Measurements from ENCODE around the gene SMIM15. TPM values are rescaled to one million over a fixed set of nuclear protein-coding genes. Genes with fewer than 3 reads are reported as not detected.
A peak's percentile ranks its signal among the peaks of the same experiment; 100 is the strongest.

The SMIM15 gene
- total RNA-seq, 2 donors from 2014 or later = 64.7 to 74.9 TPM

- Mint-ChIP-seq H3K4me3 (no peak overlapping the region), H3K27ac (no peak overlapping the region), H3K27me3 (peaks cover 0 to 8% of the 10 kb centered on the region in 2 donors), H3K4me1 (ENCODE audit: low read depth in 2 of 2) (no peaks in the 10 kb centered on the region), H3K36me3 (no peaks in the 10 kb centered on the region), H3K9me3 (no peaks in the 10 kb centered on the region)
- no peak for DNase-seq (ENCODE audit: low spot score)
- no peak for ATAC-seq
Observed at GRCh38 chr5:61177716-61178115, 15.4 kb upstream of the SMIM15 start.

GRCh38 chr5:61177070-61177469 is 14.8 kb upstream of the SMIM15 start:
- no peak for DNase-seq (ENCODE audit: low spot score)
- Mint-ChIP-seq H3K27ac (no peak overlapping the region), H3K27me3 (peaks cover 0 to 8% of the 10 kb centered on the region in 2 donors), H3K4me1 (ENCODE audit: low read depth in 2 of 2) (no peaks in the 10 kb centered on the region), H3K4me3 (no peak overlapping the region), H3K9me3 (no peaks in the 10 kb centered on the region), H3K36me3 (no peaks in the 10 kb centered on the region)
- no peak for ATAC-seq

- DNase-seq (ENCODE audit: low spot score) (no peak), ATAC-seq (no peak)
- Mint-ChIP-seq H3K27ac (no peak overlapping the region), H3K9me3 (no peaks in the 10 kb centered on the region), H3K27me3 (peaks cover 0 to 8% of the 10 kb centered on the region in 2 donors), H3K4me1 (ENCODE audit: low read depth in 2 of 2) (no peaks in the 10 kb centered on the region), H3K36me3 (no peaks in the 10 kb centered on the region), H3K4me3 (no peak overlapping the region)
Observed at GRCh38 chr5:61176631-61177030, 14.4 kb upstream of the SMIM15 start.

GRCh38 chr5:61171479-61171878 is 9.2 kb upstream of the SMIM15 start:
- Mint-ChIP-seq H3K4me3 (no peak overlapping the region), H3K9me3 (no peaks in the 10 kb centered on the region), H3K36me3 (no peaks in the 10 kb centered on the region), H3K27ac (no peak overlapping the region), H3K4me1 (ENCODE audit: low read depth in 2 of 2) (peaks cover 0 to 3% of the 10 kb centered on the region in 2 donors), H3K27me3 (no peaks in the 10 kb centered on the region)
- DNase-seq (ENCODE audit: low spot score) = no peak
- no peak for ATAC-seq

DNA sequence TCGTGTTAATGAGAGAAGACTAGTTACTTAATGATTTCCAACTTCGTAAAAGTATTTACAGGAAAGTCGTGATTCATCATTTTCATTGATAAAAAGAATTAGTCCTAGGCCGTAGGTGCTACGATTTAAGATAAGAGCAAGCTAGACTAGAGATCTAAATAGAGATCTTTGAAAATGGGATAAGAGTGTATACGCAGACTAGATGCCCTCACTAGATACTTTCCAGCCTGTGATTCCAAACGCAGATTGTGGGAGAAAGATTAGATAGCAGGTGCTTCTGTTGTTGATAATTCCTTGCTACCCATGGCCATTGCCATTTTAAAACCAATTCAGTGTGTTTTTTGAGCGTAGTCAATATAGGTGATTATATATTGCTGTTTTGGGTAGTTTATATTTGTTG is 6.7 kb upstream of the SMIM15 start:
- no peaks in the 10 kb centered on the region for H3K27me3 Mint-ChIP-seq
- no peaks in the 10 kb centered on the region for H3K9me3 Mint-ChIP-seq
- no peak overlapping the region for H3K4me3 Mint-ChIP-seq
- DNase-seq (ENCODE audit: low spot score) = no peak
- no peaks in the 10 kb centered on the region for H3K36me3 Mint-ChIP-seq
- peaks cover 3 to 5% of the 10 kb centered on the region in 2 donors for H3K4me1 Mint-ChIP-seq (ENCODE audit: low read depth in 2 of 2)
- no peak overlapping the region for H3K27ac Mint-ChIP-seq
- no peak for ATAC-seq

GRCh38 chr5:61167382-61167781 is 5.1 kb upstream of the SMIM15 start:
- H3K4me1 Mint-ChIP-seq (ENCODE audit: low read depth in 2 of 2) = peaks cover 10 to 17% of the 10 kb centered on the region in 2 donors
- H3K36me3 Mint-ChIP-seq = no peaks in the 10 kb centered on the region
- no peaks in the 10 kb centered on the region for H3K27me3 Mint-ChIP-seq
- no peaks in the 10 kb centered on the region for H3K9me3 Mint-ChIP-seq
- ATAC-seq (no peak), DNase-seq (ENCODE audit: low spot score) (no peak)
- H3K27ac Mint-ChIP-seq = no peak overlapping the region
- H3K4me3 Mint-ChIP-seq = no peak overlapping the region

DNA sequence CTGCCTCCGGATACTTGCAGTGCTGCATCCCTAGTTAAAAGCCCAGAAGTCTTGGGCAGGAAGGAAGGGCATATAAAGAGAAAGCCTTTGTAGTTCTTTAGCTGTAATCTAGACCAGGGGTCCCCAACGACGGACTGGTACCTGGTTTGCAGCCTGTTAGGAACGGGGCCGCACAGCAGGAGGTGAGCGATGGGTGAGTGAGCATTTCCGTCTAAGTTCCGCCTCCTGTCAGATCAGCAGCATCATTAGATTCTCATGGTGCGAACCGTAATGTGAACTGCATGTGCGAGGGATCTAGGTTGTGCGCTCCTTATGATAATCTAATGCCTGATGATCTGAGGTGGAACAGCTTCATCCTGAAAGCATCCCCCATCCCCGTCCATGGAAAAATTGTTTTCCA is 1.6 kb upstream of the SMIM15 start:
- H3K27me3 Mint-ChIP-seq = no peaks in the 10 kb centered on the region
- no peak overlapping the region for H3K4me3 Mint-ChIP-seq
- no peak for ATAC-seq

GRCh38 chr5:61162832-61163567 is 732 bp upstream of the SMIM15 start:
- Mint-ChIP-seq H3K36me3 (peaks cover 24% of the 10 kb centered on the region), H3K27me3 (no peaks in the 10 kb centered on the region), H3K4me1 (ENCODE audit: low read depth in 2 of 2) (peaks cover 23 to 35% of the 10 kb centered on the region in 2 donors), H3K27ac (peak overlapping the region; percentile 98 to 99), H3K9me3 (no peaks in the 10 kb centered on the region), H3K4me3 (peak overlapping the region; percentile 98)
- DNase-seq (ENCODE audit: low spot score) (no peak), ATAC-seq (no peak)

More for the DNA sequence above, 1.6 kb upstream of the SMIM15 start:
- Mint-ChIP-seq H3K36me3 (peaks cover 22% of the 10 kb centered on the region), H3K4me1 (ENCODE audit: low read depth in 2 of 2) (peaks cover 26 to 35% of the 10 kb centered on the region in 2 donors), H3K9me3 (no peaks in the 10 kb centered on the region), H3K27ac (peak overlapping the region; percentile 98 to 99)
- no peak for DNase-seq (ENCODE audit: low spot score)

GRCh38 chr5:61160497-61160896 is 1.8 kb downstream of the SMIM15 start:
- H3K9me3 Mint-ChIP-seq = no peaks in the 10 kb centered on the region
- ATAC-seq = no peak
- H3K27me3 Mint-ChIP-seq = no peaks in the 10 kb centered on the region

GRCh38 chr5:61159836-61160235 is 2.4 kb downstream of the SMIM15 start:
- DNase-seq (ENCODE audit: low spot score) (no peak), ATAC-seq (no peak)
- no peak overlapping the region for H3K4me3 Mint-ChIP-seq
- peaks cover 23 to 35% of the 10 kb centered on the region in 2 donors for H3K4me1 Mint-ChIP-seq (ENCODE audit: low read depth in 2 of 2)
- H3K27me3 Mint-ChIP-seq = no peaks in the 10 kb centered on the region
- H3K27ac Mint-ChIP-seq = no peak overlapping the region
- H3K36me3 Mint-ChIP-seq = peaks cover 33% of the 10 kb centered on the region
- H3K9me3 Mint-ChIP-seq = no peaks in the 10 kb centered on the region

More at GRCh38 chr5:61160497-61160896, 1.8 kb downstream of the SMIM15 start:
- DNase-seq (ENCODE audit: low spot score) = no peak
- peak overlapping the region; percentile 35 to 53 for H3K27ac Mint-ChIP-seq
- peaks cover 23 to 35% of the 10 kb centered on the region in 2 donors for H3K4me1 Mint-ChIP-seq (ENCODE audit: low read depth in 2 of 2)
- peaks cover 27% of the 10 kb centered on the region for H3K36me3 Mint-ChIP-seq
- peak overlapping the region; percentile 70 for H3K4me3 Mint-ChIP-seq

- no peak for ATAC-seq
- Mint-ChIP-seq H3K27me3 (no peaks in the 10 kb centered on the region), H3K4me3 (no peak overlapping the region), H3K9me3 (no peaks in the 10 kb centered on the region), H3K4me1 (ENCODE audit: low read depth in 2 of 2) (peaks cover 23 to 31% of the 10 kb centered on the region in 2 donors), H3K36me3 (peaks cover 36% of the 10 kb centered on the region), H3K27ac (no peak overlapping the region)
- no peak for DNase-seq (ENCODE audit: low spot score)
Observed at GRCh38 chr5:61159070-61159469, 3.2 kb downstream of the SMIM15 start.

- H3K27ac Mint-ChIP-seq = no peak overlapping the region
- H3K27me3 Mint-ChIP-seq = no peaks in the 10 kb centered on the region
- no peak for ATAC-seq
- no peak for DNase-seq (ENCODE audit: low spot score)
- no peaks in the 10 kb centered on the region for H3K4me1 Mint-ChIP-seq (ENCODE audit: low read depth in 2 of 2)
- no peak overlapping the region for H3K4me3 Mint-ChIP-seq
- H3K9me3 Mint-ChIP-seq = peaks cover 3% of the 10 kb centered on the region
- peaks cover 28% of the 10 kb centered on the region for H3K36me3 Mint-ChIP-seq
Observed at GRCh38 chr5:61151893-61152292, 10.4 kb downstream of the SMIM15 start.

- H3K4me1 Mint-ChIP-seq (ENCODE audit: low read depth in 2 of 2) = no peaks in the 10 kb centered on the region
- no peak for ATAC-seq
- peaks cover 3% of the 10 kb centered on the region for H3K9me3 Mint-ChIP-seq
- H3K27me3 Mint-ChIP-seq = no peaks in the 10 kb centered on the region
- H3K36me3 Mint-ChIP-seq = peaks cover 15% of the 10 kb centered on the region
- no peak overlapping the region for H3K27ac Mint-ChIP-seq
- H3K4me3 Mint-ChIP-seq = no peak overlapping the region
- DNase-seq (ENCODE audit: low spot score) = no peak
Observed at GRCh38 chr5:61148515-61148914, 13.8 kb downstream of the SMIM15 start.

GRCh38 chr5:61142811-61143210 is 19.5 kb downstream of the SMIM15 start:
- Mint-ChIP-seq H3K4me1 (ENCODE audit: low read depth in 2 of 2) (no peaks in the 10 kb centered on the region), H3K4me3 (no peak overlapping the region), H3K9me3 (no peaks in the 10 kb centered on the region), H3K27me3 (no peaks in the 10 kb centered on the region), H3K36me3 (peaks cover 1% of the 10 kb centered on the region), H3K27ac (no peak overlapping the region)
- ATAC-seq (no peak), DNase-seq (ENCODE audit: low spot score) (no peak)

- no peaks in the 10 kb centered on the region for H3K9me3 Mint-ChIP-seq
- no peaks in the 10 kb centered on the region for H3K36me3 Mint-ChIP-seq
- DNase-seq (ENCODE audit: low spot score) = no peak
- ATAC-seq = no peak
- no peak overlapping the region for H3K4me3 Mint-ChIP-seq
- H3K4me1 Mint-ChIP-seq (ENCODE audit: low read depth in 2 of 2) = no peaks in the 10 kb centered on the region
- H3K27me3 Mint-ChIP-seq = no peaks in the 10 kb centered on the region
- H3K27ac Mint-ChIP-seq = no peak overlapping the region
Observed at GRCh38 chr5:61142391-61142790, 19.9 kb downstream of the SMIM15 start.
